ENCODE measurements around the gene ICA1. TPM values are rescaled to one million over a fixed set of nuclear protein-coding genes. Genes with fewer than 3 reads are reported as not detected.

ICA1 gene
- total RNA-seq, 1 donor from 2014 or later = 37.1 TPM

DNA sequence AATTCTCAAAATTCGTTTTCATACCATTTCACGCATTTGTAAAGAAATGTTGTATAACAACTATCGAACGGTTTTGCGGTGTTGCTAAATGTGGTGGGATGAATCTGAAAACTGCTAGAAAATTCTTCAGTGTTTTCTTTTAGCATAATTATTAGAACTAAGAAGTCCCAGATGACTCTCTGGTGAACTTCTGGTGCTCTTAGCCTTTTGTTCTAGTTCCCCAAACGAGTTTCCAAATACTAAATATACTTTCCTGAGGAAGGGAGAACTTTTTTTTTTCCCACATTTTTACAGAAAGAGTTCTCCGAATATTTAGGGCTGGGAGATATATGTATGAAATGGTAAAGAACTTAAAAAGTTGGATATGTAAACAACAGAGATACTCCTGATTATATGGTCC lies 82.5 kb downstream of the ICA1 start:
- ATAC-seq (ENCODE audit: poor library complexity) = no peak
- intact Hi-C loops (cut with DNase I) = no loop called here
- DNase-seq = no peak

DNA sequence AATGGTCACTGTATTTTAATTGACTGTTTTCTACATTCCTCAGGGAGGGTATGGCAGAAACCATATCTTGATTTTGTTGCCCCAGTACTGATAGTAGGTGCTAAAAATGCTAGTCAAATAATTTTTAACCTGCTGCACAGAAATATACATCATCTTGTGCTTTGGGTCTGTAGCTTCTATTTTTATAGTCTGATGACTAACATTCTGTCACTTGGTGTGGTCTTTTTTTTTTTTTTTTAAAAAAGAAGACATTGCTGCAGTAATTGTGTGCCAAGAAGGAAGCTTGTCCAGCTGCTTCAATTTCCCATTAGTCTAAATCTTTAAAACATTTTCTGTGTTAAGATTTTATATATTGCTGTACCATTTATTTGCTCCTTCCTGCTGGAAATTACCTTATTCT lies 83.6 kb downstream of the ICA1 start:
- DNase-seq = no peak
- peak; percentile 38 for ATAC-seq (ENCODE audit: poor library complexity)
- intact Hi-C loops (cut with DNase I) = no loop called here

DNA sequence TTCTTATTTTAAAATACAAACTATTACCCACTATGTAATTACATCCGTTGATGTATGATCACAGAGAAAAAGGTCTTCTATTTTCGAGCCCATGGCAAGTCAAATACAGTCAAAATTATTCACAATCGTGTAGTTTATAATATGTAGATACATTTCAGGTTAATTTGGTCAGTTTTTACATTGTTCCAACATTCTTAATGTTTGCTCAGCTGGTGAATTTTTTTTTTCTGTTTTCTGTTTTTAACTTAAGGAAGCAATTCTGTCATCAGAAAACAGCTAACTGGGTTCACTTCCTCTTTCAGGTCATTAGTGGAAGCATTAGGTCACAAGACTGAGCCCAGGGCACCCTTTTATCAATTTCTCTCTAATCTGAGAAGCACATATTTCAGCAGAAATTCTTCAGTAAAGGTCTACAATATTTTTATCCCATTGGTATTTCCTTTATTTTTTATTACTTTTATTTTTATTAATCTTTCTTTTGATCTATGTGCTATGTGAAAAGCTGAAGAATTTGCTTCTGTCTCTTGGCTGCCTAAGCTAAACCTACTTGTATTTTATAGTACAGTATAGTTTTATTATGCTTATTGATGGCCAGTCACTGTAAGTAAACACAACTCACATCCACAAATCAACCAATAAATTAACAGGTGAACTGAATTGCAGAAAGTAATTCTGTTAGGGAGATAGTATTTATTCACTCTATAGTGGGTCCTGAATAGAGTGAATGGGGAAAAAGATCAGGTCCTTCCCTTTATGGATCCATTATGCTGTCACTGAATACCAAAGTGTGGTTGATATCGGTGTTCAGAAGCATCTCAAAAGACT lies 84.6 kb downstream of the ICA1 start:
- intact Hi-C loops (cut with DNase I) = no loop called here
- ATAC-seq (ENCODE audit: poor library complexity) = no peak
- no peak for DNase-seq

DNA sequence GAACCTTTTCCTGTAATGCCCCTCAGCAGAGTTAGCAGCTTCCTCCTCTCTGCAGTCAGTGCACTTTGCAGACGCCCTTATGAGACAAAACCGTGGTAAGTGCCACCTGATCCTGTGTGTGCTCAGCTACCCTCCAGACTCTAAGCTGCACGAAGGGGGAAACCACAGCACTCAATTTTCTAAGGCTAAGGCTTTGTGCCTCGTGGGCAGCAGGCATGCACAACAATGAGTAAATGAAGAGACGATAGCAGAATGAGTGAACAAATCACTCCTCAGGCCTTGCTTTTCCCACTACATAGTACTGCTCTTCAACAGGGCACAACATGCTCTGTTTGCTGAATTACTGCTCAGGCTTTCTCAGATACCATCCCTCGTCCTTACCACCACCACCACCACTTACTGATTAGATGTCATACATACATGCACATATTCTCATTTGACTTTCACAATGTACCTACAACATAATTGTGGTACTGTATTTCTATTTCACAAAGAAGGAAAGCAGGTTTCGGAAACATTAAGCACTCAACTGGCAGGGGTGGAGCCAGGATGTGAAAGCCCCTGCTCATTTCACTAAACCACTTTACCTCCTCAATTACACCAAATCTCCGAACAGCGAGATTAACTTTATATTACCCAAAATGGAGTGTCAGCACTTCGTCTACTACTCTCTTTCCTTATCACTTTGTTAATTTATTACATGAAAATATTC lies 85.4 kb downstream of the ICA1 start:
- intact Hi-C loops (cut with DNase I) = no loop called here
- ATAC-seq (ENCODE audit: poor library complexity) = peak; percentile 53
- no peak for DNase-seq

DNA sequence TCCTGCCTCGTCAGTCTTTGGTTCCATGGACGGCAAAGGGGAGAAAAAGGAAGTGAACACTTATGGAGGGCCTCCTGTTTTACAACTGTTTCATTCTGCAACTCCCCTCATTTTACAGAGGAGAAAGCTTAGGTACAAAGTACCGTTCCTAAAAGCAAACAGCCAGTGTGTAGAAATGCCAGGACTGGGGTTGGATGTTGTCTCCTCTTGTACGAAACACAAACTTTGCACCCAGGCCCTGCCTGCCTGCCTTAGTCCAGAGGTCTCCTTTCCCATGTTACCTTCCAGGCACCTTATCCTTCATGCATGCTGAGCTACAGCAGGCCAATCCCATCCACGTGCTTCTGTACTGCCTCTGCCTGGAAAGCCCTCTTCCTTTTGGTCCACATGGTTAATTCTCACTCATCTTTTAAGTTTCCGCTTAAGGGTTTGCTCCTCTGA lies 86.0 kb downstream of the ICA1 start:
- no peak for DNase-seq
- intact Hi-C loops (cut with DNase I) = no loop called here
- ATAC-seq (ENCODE audit: poor library complexity) = no peak

DNA sequence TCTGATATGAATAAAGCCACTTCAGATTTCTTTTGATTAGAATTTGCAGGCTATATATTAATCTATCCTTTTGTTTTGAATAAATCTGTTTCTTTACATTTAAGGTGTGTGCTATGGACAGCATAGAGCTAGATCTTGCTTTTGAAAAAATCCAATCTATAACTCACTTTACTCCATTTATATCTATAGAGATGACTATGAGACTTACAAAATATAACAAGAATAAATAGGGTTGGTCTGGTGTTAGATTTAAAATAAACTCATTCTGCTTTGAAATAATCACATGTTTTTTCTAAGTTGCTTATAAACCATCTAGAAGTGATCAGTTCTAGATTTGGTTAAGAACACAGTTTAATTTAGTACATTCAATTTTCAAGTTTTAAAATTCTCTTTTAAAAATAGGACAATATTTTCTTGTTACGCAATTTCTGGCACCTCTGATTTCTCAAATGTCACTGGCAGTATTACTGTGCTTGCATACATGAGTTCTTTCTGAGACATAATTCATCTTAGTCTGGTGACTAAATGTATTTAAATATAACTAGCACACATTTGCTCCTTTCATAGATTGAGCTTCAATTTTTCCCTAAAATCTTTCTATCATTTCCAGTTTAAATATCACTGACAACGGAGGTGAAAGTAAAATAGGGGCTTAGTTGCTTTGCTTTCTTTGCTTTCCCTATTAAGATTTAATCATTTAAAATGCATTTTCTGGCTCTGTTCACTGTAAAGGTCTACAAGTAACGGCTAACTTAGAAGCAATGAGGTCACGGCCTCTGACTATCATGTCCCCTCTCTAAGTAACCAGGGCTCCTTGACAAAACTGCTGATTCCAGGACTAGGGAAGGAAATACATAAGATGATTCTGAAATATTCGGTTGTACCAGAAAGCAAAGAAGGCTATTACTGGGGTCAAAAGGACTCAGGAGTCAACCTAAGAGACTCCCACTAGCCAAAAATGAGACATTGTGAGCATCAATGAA lies 89.3 kb downstream of the ICA1 start:
- ATAC-seq (ENCODE audit: poor library complexity) (no peak), DNase-seq (no peak)
- intact Hi-C loops (cut with DNase I) = no loop called here

DNA sequence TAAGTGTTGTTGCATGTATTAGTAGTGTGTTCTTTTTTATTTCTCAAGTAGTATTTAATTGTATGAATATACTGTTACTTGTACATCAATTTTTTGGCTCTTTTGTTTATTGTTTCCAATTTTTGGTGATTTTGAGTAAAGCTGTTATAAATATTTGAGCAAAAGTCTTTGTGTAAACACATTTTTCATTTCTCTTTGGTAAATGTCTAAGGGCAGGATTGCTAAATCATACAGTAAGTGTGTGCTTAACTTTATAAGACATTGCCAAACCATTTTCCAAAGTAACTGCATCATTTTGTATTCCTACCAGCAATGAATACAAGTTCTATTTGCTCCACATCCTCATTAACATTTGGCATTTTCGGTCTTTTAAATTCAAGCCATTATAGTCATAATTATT lies 92.8 kb downstream of the ICA1 start:
- DNase-seq = no peak
- no peak for ATAC-seq (ENCODE audit: poor library complexity)
- intact Hi-C loops (cut with DNase I) = no loop called here

DNA sequence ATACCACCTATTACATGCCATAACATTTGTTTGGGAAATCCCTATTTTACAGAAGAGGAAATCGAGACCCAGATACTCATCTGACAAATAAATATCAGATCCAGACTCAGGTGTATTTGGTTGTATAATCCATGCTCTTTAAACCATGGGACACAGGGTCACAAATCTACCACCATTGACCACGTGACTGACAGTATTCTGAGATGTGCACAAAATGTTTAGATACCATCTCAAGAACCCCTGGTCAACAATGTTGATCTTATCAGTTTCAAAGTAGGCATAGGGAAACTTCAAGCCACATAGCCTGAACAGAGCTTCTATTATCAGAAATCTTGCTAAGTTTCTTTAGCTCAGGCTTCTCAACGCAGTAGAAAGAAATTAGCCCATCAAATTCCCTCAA lies 93.6 kb downstream of the ICA1 start:
- intact Hi-C loops (cut with DNase I) = no loop called here
- DNase-seq (no peak), ATAC-seq (ENCODE audit: poor library complexity) (no peak)

DNA sequence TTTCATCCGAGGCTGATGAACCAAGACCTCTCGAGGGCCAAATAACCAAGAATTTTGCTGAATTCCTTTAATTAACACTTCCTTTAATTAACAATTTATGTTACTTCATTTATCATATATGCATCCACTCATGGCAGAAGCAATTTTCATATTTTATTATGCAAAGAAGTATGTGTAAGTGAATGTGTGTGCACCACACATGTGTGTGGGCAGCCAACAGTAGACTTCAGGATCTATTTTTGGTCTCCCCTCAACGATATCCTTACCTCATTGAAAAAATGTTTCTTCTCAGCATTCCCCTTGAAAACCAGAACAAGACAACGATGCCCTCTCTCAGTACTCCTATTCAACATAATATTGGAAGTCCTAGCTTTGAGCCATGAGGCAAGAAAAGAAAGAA lies 96.8 kb downstream of the ICA1 start:
- no peak for DNase-seq
- intact Hi-C loops (cut with DNase I) = no loop called here
- ATAC-seq (ENCODE audit: poor library complexity) = no peak

DNA sequence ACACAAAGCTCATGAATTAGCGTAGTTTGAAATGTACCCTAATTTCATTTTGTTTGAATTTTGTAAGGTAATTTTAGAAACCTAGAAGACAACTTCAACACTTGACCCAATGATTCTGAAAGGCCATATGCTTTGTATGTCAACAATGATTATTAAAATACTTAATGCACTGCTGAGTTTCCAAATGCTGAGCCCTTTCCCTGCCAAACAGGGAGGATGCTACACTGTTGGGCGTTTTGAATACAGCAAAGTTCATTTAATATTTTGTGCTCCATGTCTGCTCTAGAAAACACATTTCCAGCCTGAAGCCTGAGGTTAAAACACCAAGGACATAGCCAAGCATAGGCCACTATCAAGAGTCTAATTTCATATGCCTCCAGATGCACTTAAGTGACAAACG lies 99.8 kb downstream of the ICA1 start:
- ATAC-seq (ENCODE audit: poor library complexity) = no peak
- intact Hi-C loops (cut with DNase I) = no loop called here

DNA sequence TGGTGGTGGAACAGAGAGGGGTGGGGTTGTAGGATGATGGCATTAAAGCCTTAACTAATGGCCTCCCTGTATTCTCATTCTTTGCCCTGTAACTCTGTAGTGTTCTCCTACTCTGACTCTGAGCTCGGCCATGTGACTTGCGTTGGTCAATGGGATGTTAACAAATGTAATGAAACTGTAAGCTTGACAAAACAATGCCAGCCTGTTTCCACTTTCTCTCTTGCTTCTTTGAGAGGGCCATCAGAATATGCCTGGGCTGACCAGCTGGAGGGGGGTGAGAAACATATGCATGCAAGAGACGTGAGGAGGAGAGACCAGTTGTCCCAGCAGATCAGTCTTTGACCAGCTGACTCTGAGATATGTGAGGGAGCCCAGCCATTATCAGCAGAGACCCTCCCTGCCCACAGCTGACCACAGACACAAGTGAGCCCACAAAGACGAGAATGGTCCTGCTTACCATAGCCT lies 100.6 kb downstream of the ICA1 start:
- intact Hi-C loops (cut with DNase I) = no loop called here
- DNase-seq (no peak), ATAC-seq (ENCODE audit: poor library complexity) (no peak)

More for the DNA sequence above, 99.8 kb downstream of the ICA1 start:
- no peak for DNase-seq

DNA sequence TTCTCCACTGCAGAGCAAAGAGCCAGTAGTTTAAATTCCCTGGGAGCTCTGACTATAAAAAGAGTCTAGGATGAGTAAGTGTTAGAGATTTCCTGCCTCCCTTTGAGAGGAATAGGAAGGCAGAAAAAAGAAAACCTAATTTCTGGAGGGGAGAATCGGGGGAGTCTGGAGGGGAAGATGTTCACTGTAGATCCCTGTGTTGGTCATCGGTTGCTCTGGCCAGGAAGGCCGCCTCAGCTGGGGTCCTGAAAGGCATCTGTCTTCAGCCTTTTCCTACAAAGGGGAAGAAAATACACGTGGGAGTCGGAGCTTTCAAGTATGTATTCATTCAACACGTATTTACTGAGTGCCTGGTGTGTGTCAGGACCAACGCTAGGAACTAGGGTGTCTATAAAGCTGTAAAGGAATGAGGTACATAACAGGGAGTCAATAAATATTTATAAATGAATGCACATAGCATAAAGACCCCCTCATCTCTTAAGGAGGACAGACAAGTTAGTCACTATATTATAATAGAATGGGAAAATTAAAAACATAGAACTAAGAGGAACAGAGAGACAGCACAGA lies 101.1 kb downstream of the ICA1 start:
- intact Hi-C loops (cut with DNase I) = no loop called here
- DNase-seq = no peak
- ATAC-seq (ENCODE audit: poor library complexity) = no peak

DNA sequence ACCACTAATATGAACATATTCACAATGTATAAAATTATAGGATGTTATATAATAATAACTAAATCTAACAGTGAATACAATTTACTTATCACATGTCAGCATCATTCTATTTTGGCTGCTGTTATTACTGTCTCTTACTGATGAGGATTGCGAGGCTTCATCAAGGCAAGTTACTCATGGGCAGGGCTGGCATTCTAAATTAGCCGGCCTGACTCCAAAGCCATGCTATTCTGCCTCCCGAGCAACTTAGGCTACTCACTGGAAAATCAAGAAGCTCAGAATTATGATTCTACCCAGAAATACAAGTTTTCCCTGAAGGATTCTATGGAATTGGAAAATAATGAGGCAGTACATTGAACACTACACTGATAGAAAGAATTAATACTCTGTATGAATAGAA lies 101.7 kb downstream of the ICA1 start:
- DNase-seq = no peak
- intact Hi-C loops (cut with DNase I) = no loop called here
- ATAC-seq (ENCODE audit: poor library complexity) = no peak

DNA sequence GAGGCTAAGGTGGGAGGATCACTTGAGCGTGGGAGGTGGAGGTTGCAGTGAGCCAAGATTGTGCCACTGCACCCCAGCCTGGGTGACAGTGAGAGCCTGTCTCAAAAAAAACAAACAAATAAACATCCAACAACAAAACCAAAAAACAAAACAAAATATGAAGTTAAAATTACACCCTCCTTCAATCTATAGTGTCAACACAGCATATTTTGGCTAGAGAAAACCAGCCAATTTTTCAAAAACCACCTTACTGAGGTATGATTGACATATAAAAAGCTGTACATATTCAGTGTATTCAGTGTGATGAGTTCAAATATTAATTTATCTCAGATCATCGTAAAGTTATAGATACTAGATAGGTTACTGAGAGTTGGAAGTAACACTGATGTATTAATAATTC lies 102.4 kb downstream of the ICA1 start:
- no peak for DNase-seq
- intact Hi-C loops (cut with DNase I) = no loop called here
- ATAC-seq (ENCODE audit: poor library complexity) = no peak

DNA sequence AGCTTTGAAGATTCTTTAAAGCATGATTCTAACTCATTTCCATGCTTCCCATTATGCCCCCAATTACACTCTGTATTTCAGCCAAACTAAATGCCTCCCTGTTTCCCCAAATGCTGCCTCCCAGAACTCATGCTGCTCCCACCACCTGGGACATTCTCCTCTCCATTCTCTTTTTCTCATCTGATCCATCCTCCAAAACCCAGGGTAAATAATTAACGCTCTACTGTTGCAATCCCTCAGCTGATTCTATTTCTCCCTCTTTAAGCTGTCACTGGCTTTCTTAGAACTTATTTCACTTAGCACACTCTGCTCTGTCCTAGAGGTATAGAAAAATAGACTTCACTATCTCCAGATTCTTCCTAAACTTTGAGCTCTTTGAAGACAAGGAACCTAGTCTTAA lies 104.7 kb downstream of the ICA1 start:
- intact Hi-C loops (cut with DNase I) = no loop called here
- DNase-seq (no peak), ATAC-seq (ENCODE audit: poor library complexity) (no peak)

DNA sequence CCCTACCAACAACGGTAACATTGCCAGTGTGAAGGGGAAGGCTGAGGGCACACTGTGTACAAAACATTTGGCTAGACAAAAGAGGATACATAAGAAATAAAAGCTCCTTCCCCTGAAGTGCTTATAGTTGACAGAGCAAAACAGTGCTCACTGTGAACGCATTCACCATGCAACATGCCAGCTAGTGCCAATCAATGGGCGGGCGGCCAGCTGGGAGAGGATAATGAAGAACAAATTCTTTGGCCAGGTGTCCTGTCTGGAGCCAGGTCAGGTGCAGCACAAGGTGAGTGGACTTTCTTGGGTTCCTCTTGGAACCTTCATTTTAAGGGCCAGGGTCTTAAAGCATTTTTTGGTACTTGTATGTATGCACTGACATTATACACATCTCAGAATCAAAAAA lies 106.1 kb downstream of the ICA1 start:
- intact Hi-C loops (cut with DNase I) = no loop called here
- no peak for ATAC-seq (ENCODE audit: poor library complexity)
- DNase-seq = no peak

DNA sequence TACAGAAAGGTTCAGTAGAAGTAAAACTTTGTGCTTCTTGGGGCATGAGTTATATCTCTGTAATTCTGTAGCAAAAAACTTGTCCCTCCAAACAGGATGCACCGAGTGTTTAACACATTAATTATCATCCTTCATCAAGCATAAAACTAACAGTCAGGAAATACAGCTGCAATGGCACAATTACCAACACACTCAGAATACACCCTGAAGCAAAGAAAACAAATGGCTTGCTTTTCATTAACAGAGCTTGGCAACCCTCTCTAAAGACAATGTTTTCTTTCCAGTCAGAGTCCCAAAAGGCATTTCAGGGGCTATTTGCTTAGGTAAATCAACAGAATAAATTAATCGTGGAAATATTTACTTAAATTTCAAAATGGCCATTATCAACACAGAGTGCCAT lies 107.7 kb downstream of the ICA1 start:
- ATAC-seq (ENCODE audit: poor library complexity) (no peak), DNase-seq (no peak)
- intact Hi-C loops (cut with DNase I) = no loop called here

DNA sequence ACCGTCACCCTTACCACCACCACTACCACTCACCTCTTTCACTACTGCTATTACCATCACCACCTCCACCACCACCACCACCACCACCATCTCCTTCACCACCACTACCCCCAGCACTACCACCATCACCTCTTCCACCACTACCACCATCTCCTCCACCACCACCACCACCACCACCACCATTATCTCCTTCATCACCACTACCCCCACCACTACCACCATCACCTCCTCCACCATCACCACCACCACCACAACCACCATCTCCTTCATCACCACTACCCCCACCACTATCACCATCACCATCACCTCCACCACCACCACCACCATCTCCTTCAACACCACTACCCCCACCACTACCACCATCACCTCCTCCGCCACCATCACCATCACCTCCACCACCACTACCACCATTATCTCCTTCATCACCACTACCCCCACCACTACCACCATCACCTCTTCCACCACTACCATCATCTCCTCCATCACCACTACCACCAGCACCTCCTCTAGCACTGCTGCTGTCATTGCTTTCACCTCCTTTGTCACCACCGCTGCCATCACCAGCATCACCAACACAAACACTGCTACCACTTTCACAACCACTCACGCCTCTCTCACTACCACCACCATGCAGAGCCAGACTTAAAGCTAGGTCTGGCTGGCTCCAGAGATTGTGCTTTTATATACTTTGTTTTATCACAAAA lies 109.3 kb downstream of the ICA1 start:
- intact Hi-C loops (cut with DNase I) = no loop called here
- DNase-seq = no peak
- ATAC-seq (ENCODE audit: poor library complexity) = peak; percentile 20
